HG02642 (cell line): ENCODE data around the gene FAAP100.
"Not testable (repeated sequence)": the region's sequence is repeated elsewhere in the genome, so short reads cannot be mapped to it uniquely, and the experiment has no call there.

ENCODE experiments used
- ATAC-seq: cut with Tn5 transposase; IDR thresholded peaks from one replicate; pipeline ENCODE4 v1.9.1; 2021; ENCODE audit warnings: mild to moderate bottlenecking; ENCODE audit not compliant: unreplicated experiment, poor library complexity

The FAAP100 gene, protein sequence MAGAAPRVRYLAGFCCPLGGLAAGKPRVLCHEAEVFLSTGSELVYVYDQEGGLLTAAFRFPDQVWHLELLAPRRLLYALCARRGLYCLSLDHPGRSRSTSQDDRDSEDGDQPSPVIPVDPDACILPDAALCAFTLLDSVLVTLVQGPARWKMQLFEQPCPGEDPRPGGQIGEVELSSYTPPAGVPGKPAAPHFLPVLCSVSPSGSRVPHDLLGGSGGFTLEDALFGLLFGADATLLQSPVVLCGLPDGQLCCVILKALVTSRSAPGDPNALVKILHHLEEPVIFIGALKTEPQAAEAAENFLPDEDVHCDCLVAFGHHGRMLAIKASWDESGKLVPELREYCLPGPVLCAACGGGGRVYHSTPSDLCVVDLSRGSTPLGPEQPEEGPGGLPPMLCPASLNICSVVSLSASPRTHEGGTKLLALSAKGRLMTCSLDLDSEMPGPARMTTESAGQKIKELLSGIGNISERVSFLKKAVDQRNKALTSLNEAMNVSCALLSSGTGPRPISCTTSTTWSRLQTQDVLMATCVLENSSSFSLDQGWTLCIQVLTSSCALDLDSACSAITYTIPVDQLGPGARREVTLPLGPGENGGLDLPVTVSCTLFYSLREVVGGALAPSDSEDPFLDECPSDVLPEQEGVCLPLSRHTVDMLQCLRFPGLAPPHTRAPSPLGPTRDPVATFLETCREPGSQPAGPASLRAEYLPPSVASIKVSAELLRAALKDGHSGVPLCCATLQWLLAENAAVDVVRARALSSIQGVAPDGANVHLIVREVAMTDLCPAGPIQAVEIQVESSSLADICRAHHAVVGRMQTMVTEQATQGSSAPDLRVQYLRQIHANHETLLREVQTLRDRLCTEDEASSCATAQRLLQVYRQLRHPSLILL

DNA sequence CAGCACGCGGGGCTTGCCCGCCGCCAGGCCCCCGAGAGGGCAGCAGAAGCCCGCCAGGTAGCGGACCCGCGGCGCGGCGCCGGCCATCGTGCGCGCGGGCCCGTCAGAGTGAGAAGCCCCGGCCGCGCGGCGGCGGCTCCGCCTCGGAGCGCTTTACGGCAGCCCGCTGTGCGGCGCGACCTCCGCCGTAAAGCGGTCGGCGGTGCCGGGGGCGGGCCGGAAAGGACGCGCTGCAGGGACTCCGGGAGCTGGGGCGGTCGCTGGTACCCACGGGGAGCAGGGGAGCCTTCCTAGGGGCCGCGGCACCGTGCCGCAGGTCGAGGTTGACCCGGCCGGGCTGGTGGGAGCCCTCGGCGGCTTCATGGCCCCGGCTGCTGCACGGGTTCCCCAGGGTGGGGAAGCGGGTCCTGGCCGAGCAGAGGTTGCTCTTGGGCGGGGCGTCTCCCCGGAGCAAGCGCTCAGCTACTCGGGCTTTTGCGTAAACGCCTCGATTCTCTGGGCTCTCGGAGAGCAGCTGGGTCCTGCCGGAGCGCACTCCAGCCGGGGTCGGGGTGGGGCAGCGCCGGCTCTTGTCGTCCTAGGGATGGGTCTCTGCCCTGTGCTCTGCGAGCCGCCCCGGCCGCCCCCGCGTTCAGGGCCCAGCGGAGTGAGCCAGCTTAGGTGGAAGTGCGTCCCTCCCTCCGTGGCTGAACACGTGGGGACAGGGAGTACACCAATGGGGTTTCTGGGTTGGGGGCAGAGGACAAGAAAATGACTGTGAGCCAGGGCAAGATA, at the start of gene FAAP100:
Gene FAAP100, minus strand, starts transcription at position 110 of the 774 bp plus-strand sequence. Its CDS starts 23 bp downstream, at position 87.
- peak; percentile 56 for ATAC-seq

DNA sequence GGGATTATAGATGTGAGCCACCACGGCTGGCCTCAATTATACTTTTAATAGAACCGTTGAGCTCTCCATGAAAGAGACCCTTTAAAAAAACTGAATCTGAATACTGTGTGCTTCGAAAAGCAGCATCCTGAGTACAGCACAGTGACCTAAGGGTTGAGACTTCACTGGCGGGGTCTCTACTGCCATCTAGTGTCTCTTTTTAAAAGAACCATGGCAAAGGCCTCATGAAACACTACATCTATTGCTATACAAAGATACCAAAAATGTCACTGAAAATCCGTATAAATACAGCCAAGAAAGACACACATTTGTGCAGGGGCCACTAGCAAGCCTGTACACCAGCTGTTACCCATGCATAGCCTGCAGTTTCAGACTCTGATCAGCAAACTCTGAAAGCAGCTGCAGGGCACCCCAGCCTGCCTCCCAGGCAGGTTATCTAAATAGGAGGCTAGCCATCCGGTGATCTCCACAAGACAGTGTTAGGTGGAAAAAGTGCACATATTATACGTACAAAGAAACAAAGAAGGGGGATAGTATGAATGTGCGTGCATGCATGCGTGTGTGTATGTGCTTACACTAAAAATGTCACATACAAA, 49.5 kb upstream of the FAAP100 start:
- ATAC-seq, result no peak

DNA sequence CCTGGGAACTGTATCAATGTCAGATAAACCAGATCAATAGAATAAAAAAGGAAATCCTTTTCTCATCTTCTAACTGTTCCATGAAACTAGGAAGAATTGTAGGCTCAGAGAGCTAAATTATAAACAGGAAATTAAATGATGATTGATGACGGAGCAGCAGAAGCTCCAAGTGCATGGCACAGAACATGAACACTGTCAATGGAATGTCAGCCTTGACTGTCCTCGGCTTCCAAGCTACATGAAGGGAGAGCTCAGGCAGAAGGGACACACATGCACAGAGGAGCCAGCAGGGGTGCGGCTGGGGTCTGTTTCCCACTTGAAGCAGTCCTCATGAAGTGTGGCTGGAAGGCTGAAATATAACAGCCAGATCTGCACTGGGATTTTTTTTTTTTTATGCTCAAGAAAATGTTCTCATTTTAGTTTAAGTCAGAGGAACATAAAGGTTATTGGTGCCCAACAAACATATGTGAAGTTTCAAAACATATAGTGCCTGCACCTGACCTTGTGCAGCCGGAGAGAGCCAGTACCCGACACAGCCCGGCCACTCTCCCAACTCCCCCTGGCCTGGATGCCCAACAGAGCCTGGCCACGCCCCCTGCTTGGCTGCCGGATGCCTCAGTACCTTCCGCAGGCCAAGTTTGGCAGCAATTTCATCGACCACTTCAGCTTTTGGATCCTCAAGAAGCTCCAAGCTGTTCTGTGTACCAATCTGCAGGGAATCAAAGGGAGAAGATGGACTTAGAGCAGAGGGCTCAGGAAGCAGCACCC, 47.8 kb upstream of the FAAP100 start:
- no peak for ATAC-seq

- no peak for ATAC-seq
Observed at GRCh38 chr17:81593105-81593871, 41.1 kb upstream of the FAAP100 start.

DNA sequence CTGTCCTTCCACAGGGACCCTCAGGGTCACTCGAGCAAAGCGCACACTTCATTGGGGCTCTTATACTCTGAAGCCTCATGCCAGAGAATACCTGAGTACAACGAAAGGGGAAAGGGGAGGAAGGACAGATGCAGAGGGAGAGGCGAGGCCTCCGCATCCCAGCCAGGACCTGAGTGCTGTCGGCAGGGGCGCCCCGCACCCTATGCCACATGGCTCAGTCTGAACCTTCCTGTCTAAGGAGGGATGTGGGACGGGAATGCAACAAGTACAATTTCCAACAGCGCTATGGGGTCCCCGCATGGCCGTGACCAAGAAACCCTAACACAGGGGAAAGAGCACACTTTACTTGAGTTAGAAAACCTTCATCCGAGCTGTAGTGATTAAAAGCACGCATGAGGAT, 39.8 kb upstream of the FAAP100 start:
- ATAC-seq, result no peak

DNA sequence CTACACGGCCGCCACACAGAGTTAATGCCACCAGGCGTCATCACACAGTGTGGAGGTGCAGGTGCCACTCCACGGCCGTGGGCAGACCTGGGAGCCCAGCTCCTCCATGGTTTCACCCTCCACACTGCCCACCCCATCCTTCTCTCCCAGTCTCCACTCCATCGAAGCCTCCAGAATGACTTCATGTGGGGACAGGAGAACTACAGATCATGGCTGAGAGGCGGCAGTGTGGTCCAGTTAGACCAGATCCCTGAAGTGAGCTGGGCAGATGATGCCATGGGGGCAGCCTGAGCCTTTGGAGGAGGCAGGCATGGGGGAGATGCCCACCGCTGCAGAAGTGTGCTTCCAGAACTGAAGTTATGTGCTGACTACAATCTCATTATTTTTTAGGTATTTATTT, 38.0 kb upstream of the FAAP100 start:
- no peak for ATAC-seq

DNA sequence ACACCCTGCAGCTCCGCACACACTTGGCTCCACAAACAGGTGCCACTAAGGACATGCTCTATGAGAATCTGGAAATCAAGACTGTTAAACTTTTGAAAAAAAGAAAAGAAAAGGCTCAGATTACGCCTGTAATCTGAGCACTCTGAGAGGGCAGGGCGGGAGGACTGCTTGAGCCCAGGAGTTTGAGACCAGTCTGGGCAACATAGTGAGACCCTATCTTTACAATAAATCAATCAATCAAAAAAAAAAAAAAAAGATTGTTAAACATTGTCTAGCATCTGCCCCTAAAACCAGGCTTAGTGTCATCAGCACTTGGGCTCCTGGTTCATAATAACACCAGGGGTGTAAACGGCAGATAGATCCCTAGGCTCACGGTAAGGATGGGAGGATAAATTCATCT, 37.5 kb upstream of the FAAP100 start:
- no peak for ATAC-seq

DNA sequence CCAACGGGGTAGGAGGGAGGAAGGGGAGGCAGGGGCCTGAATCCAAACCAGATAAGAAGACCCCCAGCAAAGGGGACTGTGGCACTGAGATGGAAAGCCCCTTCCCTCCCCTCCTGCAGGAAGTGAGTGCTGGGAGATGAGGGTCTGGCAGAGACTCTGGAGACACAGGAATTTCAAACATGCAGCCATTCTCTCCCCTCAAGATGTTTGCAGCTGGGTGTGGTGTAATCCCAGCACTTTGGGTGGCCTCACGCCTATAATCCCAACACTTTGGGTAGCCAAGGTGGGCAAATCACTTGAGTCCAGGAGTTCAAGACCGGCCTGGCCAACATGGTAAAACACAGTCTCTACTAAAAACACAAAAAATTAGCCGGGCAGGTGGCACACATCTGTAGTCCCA, 33.9 kb upstream of the FAAP100 start:
- no peak for ATAC-seq

DNA sequence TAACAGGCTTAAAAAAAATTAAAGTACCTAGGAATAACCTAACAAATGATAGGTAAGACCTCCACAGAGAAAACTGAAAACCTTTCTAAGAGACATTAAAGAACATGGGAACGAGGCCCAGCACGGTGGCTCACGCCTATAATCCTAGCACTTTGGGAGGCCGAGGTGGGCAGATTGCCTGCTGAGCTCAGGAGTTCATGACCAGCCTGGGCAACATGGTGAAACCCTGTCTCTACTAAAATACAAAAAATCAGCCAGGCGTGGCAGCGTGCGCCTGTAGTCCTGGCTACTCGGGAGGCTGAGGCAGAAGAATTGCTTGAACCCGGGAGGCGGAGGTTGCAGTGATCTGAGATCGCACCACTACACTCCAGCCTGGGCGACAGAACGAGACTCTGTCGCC, 32.6 kb upstream of the FAAP100 start:
- not testable (repeated sequence) for ATAC-seq

GRCh38 chr17:81583589-81584342, 31.6 kb upstream of the FAAP100 start:
- ATAC-seq, result no peak

DNA sequence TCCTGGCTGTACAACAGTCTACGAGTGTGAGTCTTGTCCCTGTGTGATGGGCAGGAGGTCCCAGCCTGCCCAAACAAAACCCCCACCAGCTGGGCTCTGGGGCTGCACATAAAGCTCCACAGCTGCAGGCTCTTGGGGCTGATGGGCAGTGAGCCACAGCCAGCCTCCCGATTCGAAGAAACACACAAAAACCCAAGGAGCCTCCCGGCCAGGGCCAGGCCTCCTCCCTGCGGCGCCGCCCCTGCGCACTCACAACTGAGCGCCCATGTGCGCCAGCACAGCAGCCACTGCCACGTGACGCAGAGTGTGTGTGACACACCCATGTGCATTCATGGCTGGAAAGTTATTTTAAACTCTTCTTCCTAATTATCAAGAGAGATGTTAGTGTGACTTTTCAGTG, 30.6 kb upstream of the FAAP100 start:
- ATAC-seq, result no peak

GRCh38 chr17:81582341-81582740, 30.2 kb upstream of the FAAP100 start:
- ATAC-seq, result no peak

- ATAC-seq, result no peak
Observed at GRCh38 chr17:81581758-81582157, 29.6 kb upstream of the FAAP100 start.

- no peak for ATAC-seq
Observed at GRCh38 chr17:81580481-81580880, 28.3 kb upstream of the FAAP100 start.

GRCh38 chr17:81579821-81580321, 27.7 kb upstream of the FAAP100 start:
- ATAC-seq, result no peak

GRCh38 chr17:81579298-81579697, 27.1 kb upstream of the FAAP100 start:
- ATAC-seq, result no peak

DNA sequence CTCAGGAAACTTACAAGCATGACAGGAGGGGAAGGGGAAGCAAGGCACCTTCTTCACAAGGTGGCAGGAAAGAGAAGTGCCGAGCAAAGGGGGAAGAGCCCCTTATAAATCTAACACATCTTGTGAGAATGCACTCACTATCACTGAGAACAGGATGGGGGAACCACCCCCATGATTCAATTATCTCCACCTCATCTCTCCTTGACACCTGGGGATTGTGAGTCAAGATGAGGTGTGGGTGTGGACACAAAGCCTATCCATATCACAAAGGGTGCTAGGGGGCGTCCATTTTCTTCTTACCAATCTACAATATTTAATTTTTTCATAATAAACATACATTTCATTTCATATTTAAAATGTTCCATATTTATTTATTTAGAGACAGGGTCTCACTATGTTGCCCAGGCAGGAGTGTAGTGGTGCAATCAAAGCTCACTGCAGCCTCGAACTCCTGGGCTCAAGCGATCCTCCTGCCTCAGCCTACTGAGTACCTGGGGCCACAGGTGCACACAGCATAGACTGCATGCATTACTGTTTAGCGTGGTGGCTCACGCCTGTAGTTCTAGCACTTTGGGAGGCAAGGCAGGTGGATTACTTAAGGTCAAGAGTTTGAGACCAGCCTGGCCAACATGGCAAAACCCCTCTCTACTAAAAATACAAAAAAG, 26.5 kb upstream of the FAAP100 start:
- no peak for ATAC-seq
